ENCODE results near the gene GALNT17.

Gene GALNT17

GRCh38 chr7:71466448-71467145, 334.7 kb downstream of the GALNT17 start:
- DNase-seq: no peak

DNA sequence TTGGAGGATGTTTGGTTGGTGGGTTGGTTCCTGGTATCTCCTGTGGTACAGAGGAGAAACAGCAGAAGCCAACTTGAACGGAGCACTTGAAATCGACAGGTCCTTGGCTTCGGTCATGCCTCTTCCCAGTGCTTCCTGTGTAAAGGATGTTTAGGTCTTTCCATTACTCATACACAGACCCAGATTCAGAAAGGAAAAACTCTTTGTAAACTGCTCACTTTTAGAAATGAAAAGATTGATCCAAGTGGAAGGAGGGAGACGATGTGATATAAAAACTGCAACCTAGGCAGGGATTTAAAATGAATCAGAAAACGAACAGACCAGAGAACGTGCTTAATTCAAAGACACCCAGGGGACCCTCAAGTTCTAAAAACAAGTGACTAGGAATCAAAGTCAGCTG, 338.4 kb downstream of the GALNT17 start:
- DNase-seq: no peak

DNA sequence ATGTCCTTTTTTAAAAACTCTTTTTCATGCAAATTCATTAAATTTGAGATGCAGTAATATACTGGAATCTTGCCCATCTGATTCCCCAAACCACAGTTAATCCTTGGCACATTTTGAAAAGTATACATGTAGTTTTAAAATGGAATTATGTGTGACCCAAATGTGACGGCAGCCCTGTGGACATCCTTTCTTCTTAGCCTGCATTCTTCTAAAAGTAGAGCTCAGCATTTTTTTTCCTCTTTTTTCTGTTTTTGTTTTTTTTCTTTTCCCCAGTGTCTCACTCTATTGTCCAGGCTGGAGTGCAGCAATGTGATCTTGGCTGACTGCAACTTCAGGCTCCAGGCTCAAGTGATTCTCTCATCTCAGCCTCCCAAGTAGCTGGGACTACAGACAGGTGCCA, 338.9 kb downstream of the GALNT17 start:
- DNase-seq: no peak

DNA sequence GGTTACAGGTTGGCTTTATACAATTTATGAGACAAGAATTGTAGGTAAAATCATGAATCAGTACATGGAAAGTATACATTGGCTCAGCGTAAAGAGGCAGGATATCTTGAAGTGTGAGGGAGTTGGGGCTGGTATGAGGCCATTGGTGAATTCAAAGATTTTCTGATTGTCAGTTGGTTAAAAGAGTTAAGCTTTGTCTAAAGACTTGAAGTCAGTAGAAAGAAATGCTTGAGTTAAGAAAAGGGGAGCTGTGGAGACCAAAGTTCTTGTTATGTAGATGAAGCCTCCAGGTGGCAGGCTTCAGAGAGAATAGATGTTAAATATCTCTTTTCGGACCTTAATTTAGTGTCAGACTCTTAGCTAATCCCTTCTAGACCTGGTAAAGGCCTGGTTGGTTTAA, 341.0 kb downstream of the GALNT17 start:
- no peak for DNase-seq

GRCh38 chr7:71473366-71473967, 341.5 kb downstream of the GALNT17 start:
- DNase-seq: no peak

DNA sequence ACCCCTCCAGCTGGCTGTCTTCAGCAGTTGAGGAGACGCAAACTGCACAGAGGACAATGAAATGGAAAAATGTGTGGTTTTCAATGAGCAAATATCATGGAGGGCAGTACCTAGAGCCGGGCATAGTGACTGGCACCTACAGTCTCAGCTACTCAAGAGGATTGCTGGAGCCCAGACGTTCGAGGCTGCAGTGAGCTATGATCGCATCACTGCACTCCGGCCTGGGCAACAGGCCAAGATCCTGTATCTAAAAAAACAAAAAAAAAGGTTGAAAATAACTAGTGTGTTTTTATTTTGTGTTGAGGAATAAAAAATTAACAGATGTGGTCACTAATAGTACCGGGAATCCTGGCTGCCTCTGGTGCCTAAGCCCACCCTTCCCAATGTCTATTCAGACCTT, 345.5 kb downstream of the GALNT17 start:
- no peak for DNase-seq

DNA sequence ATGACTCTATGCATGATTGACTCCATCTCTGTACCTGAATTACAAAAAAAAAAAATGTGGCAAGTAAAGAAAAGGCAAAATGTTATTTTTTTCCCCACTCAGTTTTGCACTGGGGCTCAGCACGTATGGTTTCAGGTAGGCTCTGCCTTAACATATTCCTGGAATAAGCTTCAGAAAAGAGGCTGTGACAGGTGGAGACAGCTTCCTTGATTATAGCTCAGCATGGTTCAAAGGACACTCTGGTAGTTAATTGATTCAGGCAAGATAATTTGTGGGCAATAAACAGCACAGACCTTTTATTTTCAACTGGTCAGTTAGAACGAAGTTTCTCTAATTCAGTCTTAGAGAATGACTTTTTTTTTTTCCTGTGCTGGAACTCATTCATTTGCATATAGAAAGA, 347.3 kb downstream of the GALNT17 start:
- no peak for DNase-seq

GRCh38 chr7:71480791-71481190, 348.8 kb downstream of the GALNT17 start:
- no peak for DNase-seq

DNA sequence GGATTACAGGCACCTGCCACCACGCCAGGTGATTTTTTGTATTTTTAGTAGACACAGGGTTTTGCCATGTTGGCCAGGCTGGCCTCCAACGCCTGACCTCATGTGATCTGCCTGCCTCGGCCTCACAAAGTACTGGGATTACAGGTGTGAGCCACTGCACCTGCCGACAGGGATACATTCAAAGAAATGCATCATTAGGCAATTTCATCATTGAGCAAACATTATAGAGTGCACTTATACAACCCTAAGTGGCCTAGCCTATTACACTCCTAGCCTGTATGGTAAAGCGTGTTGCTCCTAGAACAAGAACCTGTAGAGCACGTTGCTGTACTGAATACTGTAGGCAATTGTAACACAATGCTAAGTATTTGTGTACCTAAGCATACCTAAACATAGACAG, 350.3 kb downstream of the GALNT17 start:
- DNase-seq: no peak

GRCh38 chr7:71484380-71484779, 352.4 kb downstream of the GALNT17 start:
- no peak for DNase-seq

GRCh38 chr7:71485586-71485985, 353.6 kb downstream of the GALNT17 start:
- no peak for DNase-seq

DNA sequence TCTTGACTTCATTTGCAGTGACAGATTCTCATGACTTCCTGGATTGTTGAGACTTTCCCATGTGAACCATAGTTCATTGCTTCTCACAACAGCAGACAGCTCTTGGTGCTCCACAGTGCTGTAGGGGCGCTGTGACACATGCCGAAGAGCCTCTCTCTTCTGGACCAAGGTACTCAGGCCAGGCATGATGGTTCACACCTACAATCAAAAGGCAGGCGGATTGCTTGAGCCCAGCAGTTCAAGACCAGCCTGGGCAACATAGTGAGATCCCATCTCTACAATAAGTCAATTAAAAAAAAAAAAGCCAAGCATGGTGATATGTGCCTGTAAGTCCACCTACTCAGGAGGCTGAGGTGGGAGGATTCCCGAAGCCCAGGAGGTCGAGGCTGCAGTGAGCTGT, 354.5 kb downstream of the GALNT17 start:
- DNase-seq: no peak

GRCh38 chr7:71486856-71487628, 355.1 kb downstream of the GALNT17 start:
- no peak for DNase-seq

DNA sequence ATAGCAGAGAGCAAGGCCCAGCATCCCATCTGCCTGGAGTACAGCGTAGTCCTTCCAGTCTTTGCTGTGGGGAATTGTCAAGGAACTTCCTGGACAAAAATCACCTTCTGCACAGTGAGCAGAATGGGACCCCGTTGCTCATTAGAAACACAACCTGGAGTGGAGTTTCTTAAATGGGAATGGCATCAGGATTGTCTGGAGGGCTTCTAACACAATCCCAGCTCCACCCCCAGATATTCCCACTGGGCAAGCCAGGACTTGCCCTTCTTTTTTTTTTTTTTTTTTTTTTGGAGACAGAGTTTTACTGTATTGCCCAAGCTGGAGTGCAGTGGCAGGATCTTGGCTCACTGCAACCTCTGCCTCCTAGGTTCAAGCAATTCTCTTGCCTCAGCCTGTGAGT, 356.4 kb downstream of the GALNT17 start:
- DNase-seq: no peak

DNA sequence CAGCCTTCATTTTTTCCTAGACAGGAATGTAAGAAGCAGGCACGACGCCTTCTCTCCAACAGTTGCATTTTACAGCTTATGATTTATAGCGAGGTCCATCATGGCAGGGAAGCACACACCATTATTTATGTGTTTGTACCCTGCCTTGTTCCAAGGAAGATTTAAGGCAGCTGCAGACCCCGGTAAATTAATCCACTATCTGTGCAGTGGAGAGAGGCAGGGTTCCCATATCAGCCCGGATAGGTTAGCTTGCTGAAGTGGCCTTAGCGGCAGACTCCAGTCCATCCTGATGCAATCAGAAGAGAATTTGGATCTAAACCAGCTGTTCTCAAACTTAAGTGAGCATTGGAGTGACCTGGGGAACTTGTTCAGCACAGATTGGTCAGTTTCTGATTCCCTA, 359.4 kb downstream of the GALNT17 start:
- DNase-seq: no peak

GRCh38 chr7:71495828-71496227, 363.9 kb downstream of the GALNT17 start:
- DNase-seq: no peak

GRCh38 chr7:71497256-71497946, 365.5 kb downstream of the GALNT17 start:
- DNase-seq: no peak

DNA sequence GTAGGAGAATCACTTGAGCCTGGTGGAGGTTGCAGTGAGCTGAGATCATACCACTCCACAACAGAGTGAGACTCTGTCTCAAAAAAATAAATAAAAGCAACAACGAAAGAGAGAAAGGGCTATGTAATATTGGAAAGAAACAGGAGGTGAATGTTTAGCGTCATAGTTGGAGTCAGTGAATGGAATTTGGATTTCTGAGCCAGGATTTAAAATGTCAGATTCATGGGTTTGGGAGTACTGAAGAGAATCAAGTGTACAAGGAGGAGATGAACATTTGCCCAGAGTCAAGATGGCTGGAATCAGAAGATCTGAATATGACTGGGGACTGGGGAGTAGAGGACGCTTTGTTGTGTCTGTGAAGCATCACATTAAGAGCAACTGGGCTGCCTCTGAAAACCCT, 366.4 kb downstream of the GALNT17 start:
- DNase-seq: no peak

GRCh38 chr7:71504697-71505441, 372.9 kb downstream of the GALNT17 start:
- peak; percentile 59 for DNase-seq

DNA sequence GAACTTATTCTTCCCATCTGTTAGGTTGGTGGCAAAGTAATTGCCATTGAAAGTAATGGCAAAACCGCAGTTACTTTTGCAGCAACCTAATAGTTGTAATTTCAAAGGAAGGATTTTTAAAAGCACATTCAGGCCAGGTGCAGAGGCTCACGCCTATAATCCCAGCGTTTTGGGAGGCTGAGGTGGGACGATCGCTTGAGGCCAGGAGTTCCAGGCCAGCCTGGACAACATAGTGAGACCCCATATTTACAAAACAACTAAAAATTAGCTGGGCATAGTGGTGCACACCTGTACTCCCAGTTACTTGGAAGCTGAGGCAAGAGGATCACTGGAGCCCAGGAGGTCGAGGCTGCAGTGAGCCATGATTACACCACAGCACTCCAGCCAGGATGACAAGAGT, 374.9 kb downstream of the GALNT17 start:
- no peak for DNase-seq

DNA sequence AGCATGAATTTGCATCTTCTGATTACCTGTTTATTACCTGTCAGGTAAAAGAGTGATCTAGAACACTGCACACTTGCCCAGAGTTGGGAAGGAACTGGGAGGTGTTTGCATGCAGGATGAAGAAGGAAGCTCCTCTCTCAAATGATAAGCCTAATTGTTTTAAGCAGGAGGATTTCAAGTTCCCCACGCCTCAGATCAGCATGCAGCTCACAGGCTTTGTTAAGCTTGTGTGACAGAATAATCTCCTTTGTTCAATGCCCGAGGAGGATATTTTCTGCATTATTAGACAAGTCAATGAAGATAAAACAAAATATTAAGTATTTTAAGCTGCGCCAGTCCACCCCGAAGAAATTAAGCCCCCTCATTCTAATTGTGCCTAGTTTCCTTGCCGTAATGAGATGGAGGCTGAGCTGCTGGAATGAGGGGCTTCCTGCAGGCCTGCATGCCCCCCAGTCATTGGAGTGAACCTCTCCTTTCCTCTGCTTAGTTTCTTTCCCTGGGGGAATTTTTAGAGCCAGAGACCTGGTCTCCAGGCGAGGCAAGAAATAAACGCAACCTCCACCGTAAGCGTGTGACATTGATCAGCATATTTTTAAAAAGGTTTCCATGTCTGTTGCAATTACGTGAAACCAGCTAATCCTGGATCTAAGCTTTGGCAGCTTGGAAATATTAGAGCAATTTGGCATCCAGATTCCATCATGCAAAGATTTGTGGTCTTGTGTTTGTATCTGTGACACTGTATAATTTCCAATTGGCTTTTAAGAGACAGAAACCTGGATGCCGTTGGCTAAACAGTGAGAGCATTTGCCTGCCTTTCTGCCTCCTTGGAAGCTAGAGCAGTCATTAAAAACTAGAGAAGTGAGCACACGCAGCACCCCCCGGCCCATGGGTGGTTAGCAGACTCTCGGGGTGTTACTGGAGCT, 376.0 kb downstream of the GALNT17 start:
- peak; percentile 89 for DNase-seq

GRCh38 chr7:71509381-71509780, 377.4 kb downstream of the GALNT17 start:
- DNase-seq: no peak

Data from NCI-H82 (cell line).